Measurements from ENCODE around the gene ANTKMT. TPM values are rescaled to one million over a fixed set of nuclear protein-coding genes. Genes with fewer than 3 reads are reported as not detected.
"Not testable (repeated sequence)": the region's sequence is repeated elsewhere in the genome, so short reads cannot be mapped to it uniquely, and the experiment has no call there.

Gene ANTKMT
- total RNA-seq, 4 donors from 2014 or later: 23.5 to 46.2 (median 31.0) TPM

- Histone ChIP-seq H3K27me3 (peaks cover 26% of the 10 kb centered on the region), H3K4me3 (peak overlapping the region; percentile 76 to 97), H3K4me1 (peaks cover 0 to 21% (median 14%) of the 10 kb centered on the region in 3 donors), H3K36me3 (peaks cover 0 to 46% of the 10 kb centered on the region in 2 donors), H3K27ac (peak overlapping the region in 2 of 4 donors; percentile 76 to 84), H3K9me3 (no peaks in the 10 kb centered on the region)
- TF ChIP-seq POLR2A (IDR thresholded peaks at IDR 0.05): no peak
- no peak for TF ChIP-seq EP300 (IDR thresholded peaks at IDR 0.05)
- TF ChIP-seq POLR2AphosphoS5 (IDR thresholded peaks at IDR 0.05): no peak
- TF ChIP-seq, protein P1, sequence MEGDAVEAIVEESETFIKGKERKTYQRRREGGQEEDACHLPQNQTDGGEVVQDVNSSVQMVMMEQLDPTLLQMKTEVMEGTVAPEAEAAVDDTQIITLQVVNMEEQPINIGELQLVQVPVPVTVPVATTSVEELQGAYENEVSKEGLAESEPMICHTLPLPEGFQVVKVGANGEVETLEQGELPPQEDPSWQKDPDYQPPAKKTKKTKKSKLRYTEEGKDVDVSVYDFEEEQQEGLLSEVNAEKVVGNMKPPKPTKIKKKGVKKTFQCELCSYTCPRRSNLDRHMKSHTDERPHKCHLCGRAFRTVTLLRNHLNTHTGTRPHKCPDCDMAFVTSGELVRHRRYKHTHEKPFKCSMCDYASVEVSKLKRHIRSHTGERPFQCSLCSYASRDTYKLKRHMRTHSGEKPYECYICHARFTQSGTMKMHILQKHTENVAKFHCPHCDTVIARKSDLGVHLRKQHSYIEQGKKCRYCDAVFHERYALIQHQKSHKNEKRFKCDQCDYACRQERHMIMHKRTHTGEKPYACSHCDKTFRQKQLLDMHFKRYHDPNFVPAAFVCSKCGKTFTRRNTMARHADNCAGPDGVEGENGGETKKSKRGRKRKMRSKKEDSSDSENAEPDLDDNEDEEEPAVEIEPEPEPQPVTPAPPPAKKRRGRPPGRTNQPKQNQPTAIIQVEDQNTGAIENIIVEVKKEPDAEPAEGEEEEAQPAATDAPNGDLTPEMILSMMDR (IDR thresholded peaks at IDR 0.05): no peak
- whole genome bisulfite sequencing, 2 donors (ENCODE audit: low coverage in 1 of 2): 0 to 100% methylated on average over 1 of the region's 38 CpGs
- ATAC-seq: no peak
Observed at GRCh38 chr16:739560-740458, 18.9 kb downstream of the ANTKMT start.

DNA sequence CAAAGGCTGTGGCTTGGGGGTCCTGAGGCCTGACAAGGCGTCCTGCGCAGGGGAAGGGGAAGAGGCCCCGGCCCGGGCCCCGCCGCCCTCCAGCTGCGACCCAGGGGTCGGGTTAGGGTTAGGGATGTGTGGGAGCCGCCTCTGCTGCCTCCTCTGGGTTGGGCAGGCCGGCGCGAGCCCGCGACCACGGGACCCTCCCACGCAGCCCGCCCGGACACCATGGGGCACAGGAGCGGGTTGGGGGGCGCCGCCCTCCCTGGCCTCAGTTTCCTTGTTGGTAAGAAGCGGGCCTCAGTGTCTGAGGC, 19.5 kb downstream of the ANTKMT start:
- Histone ChIP-seq H3K27me3 (peaks cover 33% of the 10 kb centered on the region), H3K4me3 (peak overlapping the region; percentile 76 to 97), H3K4me1 (peaks cover 0 to 21% (median 14%) of the 10 kb centered on the region in 3 donors), H3K27ac (peak overlapping the region in 3 of 4 donors; percentile 76 to 84 (median 83)), H3K9me3 (no peaks in the 10 kb centered on the region), H3K36me3 (peaks cover 0 to 40% of the 10 kb centered on the region in 2 donors)
- TF ChIP-seq POLR2A (IDR thresholded peaks at IDR 0.05): no peak
- no peak for TF ChIP-seq POLR2AphosphoS5 (IDR thresholded peaks at IDR 0.05)
- TF ChIP-seq EP300 (IDR thresholded peaks at IDR 0.05): no peak
- TF ChIP-seq, protein P1 (IDR thresholded peaks at IDR 0.05): no peak
- ATAC-seq: peak; percentile 33
- WGBS, 2 donors (ENCODE audit: low coverage in 1 of 2): no CpG with 5 or more reads among the region's 22 CpGs

- Histone ChIP-seq H3K27ac (peak within 1 kb of the TSS in 3 of 4 donors; percentile 76 to 84 (median 83)), H3K27me3 (peaks cover 37% of the 10 kb centered on the region), H3K4me1 (peaks cover 0 to 21% (median 14%) of the 10 kb centered on the region in 3 donors), H3K9me3 (no peaks in the 10 kb centered on the region), H3K36me3 (peaks cover 0 to 35% of the 10 kb centered on the region in 2 donors), H3K4me3 (peak within 1 kb of the TSS; percentile 76 to 97)
- TF ChIP-seq POLR2A (IDR thresholded peaks at IDR 0.05) (peak; percentile 59 to 68), EP300 (IDR thresholded peaks at IDR 0.05) (no peak), POLR2AphosphoS5 (IDR thresholded peaks at IDR 0.05) (peak; percentile 100)
- TF ChIP-seq, protein P1 (IDR thresholded peaks at IDR 0.05): peak in 3 of 4 experiments; percentile 93 to 100 (median 95)
- 0% methylated on average over 1 to 9 of the region's 79 CpGs for WGBS, 2 donors (ENCODE audit: low coverage in 1 of 2)
- ATAC-seq: peak; percentile 92
Observed at GRCh38 chr16:740764-741505, 20.0 kb downstream of the ANTKMT start, which contains the start of gene CIAO3. Gene CIAO3 (minus strand): TSS chr16:740997. CDS start chr16:740985, 12 bp downstream.

DNA sequence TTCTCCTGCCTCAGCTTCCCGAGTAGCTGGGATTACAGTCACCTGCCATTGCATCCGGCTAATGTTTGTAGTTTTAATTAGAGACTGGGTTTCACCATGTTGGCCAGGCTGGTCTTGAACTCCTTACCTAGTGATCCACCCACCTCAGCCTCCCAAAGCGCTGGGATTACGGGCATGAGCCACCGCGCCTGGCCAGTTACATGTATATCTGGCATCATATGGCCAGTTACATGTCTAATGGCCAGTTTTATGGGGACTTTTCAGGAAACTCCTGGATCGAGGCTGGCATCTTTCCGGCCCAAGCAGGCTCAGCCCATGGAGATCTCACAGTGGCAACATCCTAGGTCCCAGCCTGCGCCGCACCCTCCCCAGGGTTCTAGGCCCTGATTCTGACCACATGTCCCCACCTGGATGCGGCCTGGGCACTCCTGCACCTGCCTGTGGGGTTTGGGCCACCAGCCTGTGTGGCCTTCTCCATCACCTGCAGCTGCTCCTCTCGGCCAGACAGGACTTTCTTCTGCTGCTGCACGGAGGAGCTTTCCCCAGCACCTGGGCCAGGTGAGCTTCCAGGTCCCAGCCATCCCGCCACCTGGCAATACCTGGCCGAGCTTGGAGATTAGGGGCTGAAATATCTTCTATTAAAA, 21.2 kb downstream of the ANTKMT start:
- peaks cover 37% of the 10 kb centered on the region for H3K27me3 ChIP-seq
- H3K27ac ChIP-seq: no peak overlapping the region
- H3K36me3 ChIP-seq: peaks cover 0 to 23% of the 10 kb centered on the region in 2 donors
- no peak for ATAC-seq
- no peak for TF ChIP-seq POLR2AphosphoS5 (IDR thresholded peaks at IDR 0.05)
- H3K4me1 ChIP-seq: peaks cover 0 to 21% (median 14%) of the 10 kb centered on the region in 3 donors
- H3K4me3 ChIP-seq: no peak overlapping the region
- H3K9me3 ChIP-seq: no peaks in the 10 kb centered on the region
- WGBS, 2 donors (ENCODE audit: low coverage in 1 of 2): 79 to 100% methylated on average over 1 to 2 of the region's 15 CpGs

- not testable (repeated sequence) for H3K9me3 ChIP-seq, ATAC-seq, H3K4me3 ChIP-seq, H3K27ac ChIP-seq
- Histone ChIP-seq H3K36me3 (peaks cover 0 to 15% of the 10 kb centered on the region in 2 donors), H3K4me1 (peaks cover 0 to 21% (median 14%) of the 10 kb centered on the region in 3 donors), H3K27me3 (peaks cover 37% of the 10 kb centered on the region)
- 67 to 79% methylated on average over 7 to 11 of the region's 14 CpGs for WGBS, 2 donors (ENCODE audit: low coverage in 1 of 2)
Observed at GRCh38 chr16:742894-743293, 21.9 kb downstream of the ANTKMT start.

All from gastroesophageal sphincter (tissue), 4 donors.